ENCODE data around the gene SELENOP. TPM values are rescaled to one million over a fixed set of nuclear protein-coding genes. Genes with fewer than 3 reads are reported as not detected.

SELENOP gene
- total and polyA plus RNA-seq, 2 donors (not counting 3 experiments of a cell fraction or from before 2014, with no cell fraction given) = 0.22 to 1.5 TPM

GRCh38 chr5:42804717-42805339 is 6.9 kb downstream of the SELENOP start:
- no peak for FAIRE-seq
- no peak overlapping the region for H3K9ac ChIP-seq (replicated peaks; ENCODE audit: extremely low read depth, insufficient read depth, low read length)
- no peak for DNase-seq (ENCODE audit: low read depth, low spot score)
- no peaks in the 10 kb centered on the region for H3K36me3 ChIP-seq (ENCODE audit: control insufficient read depth in 2 of 2, extremely low read depth in 1 of 2, insufficient read depth in 2 of 2, low read length in 2 of 2)
- no peak overlapping the region for H3K4me3 ChIP-seq (replicated peaks in 1 of 3; ENCODE audit: insufficient read depth in 1 of 3, low read depth in 1 of 3, low read length in 3 of 3)
- no peaks in the 10 kb centered on the region for H3K27me3 ChIP-seq (ENCODE audit: control insufficient read depth in 2 of 2, insufficient read depth in 2 of 2, low read length in 2 of 2)
- H3K27ac ChIP-seq (ENCODE audit: insufficient read depth, low read depth, low read length) = no peak overlapping the region
- dilution Hi-C loops (cut with MboI; ENCODE audit: extremely low pct_ligation_motif_present, low sequenced_read_pairs) = no loop called here
- no peak overlapping the region for H2AFZ ChIP-seq (ENCODE audit: low read depth, low read length)
- no peak overlapping the region for H3K4me2 ChIP-seq (ENCODE audit: insufficient read depth, low read length)
- no peak for TF ChIP-seq GATA2 (IDR thresholded peaks at IDR 0.05; ENCODE audit: insufficient read depth, insufficient read length, low read depth, low read length)
- TF ChIP-seq, protein P1, sequence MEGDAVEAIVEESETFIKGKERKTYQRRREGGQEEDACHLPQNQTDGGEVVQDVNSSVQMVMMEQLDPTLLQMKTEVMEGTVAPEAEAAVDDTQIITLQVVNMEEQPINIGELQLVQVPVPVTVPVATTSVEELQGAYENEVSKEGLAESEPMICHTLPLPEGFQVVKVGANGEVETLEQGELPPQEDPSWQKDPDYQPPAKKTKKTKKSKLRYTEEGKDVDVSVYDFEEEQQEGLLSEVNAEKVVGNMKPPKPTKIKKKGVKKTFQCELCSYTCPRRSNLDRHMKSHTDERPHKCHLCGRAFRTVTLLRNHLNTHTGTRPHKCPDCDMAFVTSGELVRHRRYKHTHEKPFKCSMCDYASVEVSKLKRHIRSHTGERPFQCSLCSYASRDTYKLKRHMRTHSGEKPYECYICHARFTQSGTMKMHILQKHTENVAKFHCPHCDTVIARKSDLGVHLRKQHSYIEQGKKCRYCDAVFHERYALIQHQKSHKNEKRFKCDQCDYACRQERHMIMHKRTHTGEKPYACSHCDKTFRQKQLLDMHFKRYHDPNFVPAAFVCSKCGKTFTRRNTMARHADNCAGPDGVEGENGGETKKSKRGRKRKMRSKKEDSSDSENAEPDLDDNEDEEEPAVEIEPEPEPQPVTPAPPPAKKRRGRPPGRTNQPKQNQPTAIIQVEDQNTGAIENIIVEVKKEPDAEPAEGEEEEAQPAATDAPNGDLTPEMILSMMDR (IDR thresholded peaks at IDR 0.05; ENCODE audit: extremely low read depth in 1 of 2, insufficient read depth in 1 of 2, low read depth in 1 of 2, low read length in 2 of 2) = no peak
- TF ChIP-seq FOS (IDR thresholded peaks at IDR 0.05; ENCODE audit: borderline replicate concordance, insufficient read depth, low read length) = no peak
- TF ChIP-seq MYC (IDR thresholded peaks at IDR 0.05; ENCODE audit: low read depth, low read length) = no peak
- TF ChIP-seq JUN (IDR thresholded peaks at IDR 0.05; ENCODE audit: borderline replicate concordance, insufficient read depth, insufficient read length, low read depth) = no peak
- TF ChIP-seq, protein P2, sequence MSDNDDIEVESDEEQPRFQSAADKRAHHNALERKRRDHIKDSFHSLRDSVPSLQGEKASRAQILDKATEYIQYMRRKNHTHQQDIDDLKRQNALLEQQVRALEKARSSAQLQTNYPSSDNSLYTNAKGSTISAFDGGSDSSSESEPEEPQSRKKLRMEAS (IDR thresholded peaks at IDR 0.05; ENCODE audit: insufficient read depth, insufficient read length) = no peak
- TF ChIP-seq POLR2AphosphoS5 (IDR thresholded peaks at IDR 0.05; ENCODE audit: insufficient read depth, low read depth, low read length) = no peak
- intact Hi-C loops (cut with micrococcal nuclease) = no loop called here
- ChIA-PET POLR2A (no interaction called here), CTCF (interaction anchor here (0.5 kb wide), 1 partner anchor 881 kb away, joined by 3 read pairs; no protein-coding TSS in a partner anchor)
- H4K20me1 ChIP-seq (replicated peaks; ENCODE audit: control insufficient read depth, extremely low read depth, insufficient read depth, low read length) = no peaks in the 10 kb centered on the region
- no TSS peak for BruUV-seq (replicated peaks)
- no peaks in the 10 kb centered on the region for H3K79me2 ChIP-seq (ENCODE audit: control insufficient read depth, insufficient read depth, low read length)
- no peaks in the 10 kb centered on the region for H3K9me3 ChIP-seq (replicated peaks; ENCODE audit: control insufficient read depth, insufficient read depth, low read length)
- no peaks in the 10 kb centered on the region for H3K4me1 ChIP-seq (ENCODE audit: control insufficient read depth, extremely low read depth, insufficient read depth, low read length)
- no peaks in the 10 kb centered on the region for H3K9me1 ChIP-seq (replicated peaks; ENCODE audit: control insufficient read depth, extremely low read depth, insufficient read depth, low read length)

All from endothelial cell of umbilical vein (primary cell).